ENCODE results near the gene COL4A2.

GRCh38 chr13:110436276-110436675 lies 129.2 kb downstream of the COL4A2 start:
- TF ChIP-seq, protein P1, sequence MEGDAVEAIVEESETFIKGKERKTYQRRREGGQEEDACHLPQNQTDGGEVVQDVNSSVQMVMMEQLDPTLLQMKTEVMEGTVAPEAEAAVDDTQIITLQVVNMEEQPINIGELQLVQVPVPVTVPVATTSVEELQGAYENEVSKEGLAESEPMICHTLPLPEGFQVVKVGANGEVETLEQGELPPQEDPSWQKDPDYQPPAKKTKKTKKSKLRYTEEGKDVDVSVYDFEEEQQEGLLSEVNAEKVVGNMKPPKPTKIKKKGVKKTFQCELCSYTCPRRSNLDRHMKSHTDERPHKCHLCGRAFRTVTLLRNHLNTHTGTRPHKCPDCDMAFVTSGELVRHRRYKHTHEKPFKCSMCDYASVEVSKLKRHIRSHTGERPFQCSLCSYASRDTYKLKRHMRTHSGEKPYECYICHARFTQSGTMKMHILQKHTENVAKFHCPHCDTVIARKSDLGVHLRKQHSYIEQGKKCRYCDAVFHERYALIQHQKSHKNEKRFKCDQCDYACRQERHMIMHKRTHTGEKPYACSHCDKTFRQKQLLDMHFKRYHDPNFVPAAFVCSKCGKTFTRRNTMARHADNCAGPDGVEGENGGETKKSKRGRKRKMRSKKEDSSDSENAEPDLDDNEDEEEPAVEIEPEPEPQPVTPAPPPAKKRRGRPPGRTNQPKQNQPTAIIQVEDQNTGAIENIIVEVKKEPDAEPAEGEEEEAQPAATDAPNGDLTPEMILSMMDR (IDR thresholded peaks at IDR 0.05 in 2 of 3, conservative IDR thresholded peaks at IDR 0.05 in 1 of 3; ENCODE audit: borderline replicate concordance in 1 of 3, insufficient read depth in 1 of 3, low read depth in 2 of 3, low read length in 2 of 3), result no peak
- TF ChIP-seq REST (IDR thresholded peaks at IDR 0.05; ENCODE audit: low read depth) (no peak), SP1 (IDR thresholded peaks at IDR 0.05; ENCODE audit: low read depth) (no peak)
